ENCODE results near the gene RAVER2.

RAVER2 gene

GRCh38 chr1:64846573-64847430 lies 101.9 kb downstream of the RAVER2 start:
- DNase-seq (ENCODE audit: low spot score) (no peak), FAIRE-seq (no peak)

- no peak for FAIRE-seq
Observed at GRCh38 chr1:64847666-64848065, 102.8 kb downstream of the RAVER2 start.

GRCh38 chr1:64848136-64848535 lies 103.3 kb downstream of the RAVER2 start:
- DNase-seq (ENCODE audit: low spot score) (no peak), FAIRE-seq (no peak)

More at GRCh38 chr1:64847666-64848065, 102.8 kb downstream of the RAVER2 start:
- DNase-seq (ENCODE audit: low spot score) = no peak

DNA sequence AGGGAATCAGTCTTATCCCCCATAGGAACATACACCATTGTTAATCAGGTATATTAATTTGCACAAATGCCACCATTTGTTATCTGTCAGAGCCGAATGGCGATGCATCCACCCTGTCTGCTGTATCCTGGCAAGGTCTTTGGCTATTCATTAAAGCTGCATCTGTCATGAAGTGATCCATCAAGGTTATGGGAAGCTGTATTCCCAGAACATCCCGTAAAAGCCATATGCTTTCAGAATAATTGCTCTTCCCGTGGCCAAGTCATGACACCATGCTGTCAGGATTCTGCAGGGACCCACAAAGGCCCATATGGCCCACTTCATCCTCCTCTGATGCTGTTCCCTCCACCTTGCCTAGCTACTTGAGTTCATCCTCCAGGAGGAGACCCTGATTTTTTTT lies 103.9 kb downstream of the RAVER2 start:
- no peak for FAIRE-seq
- no peak for DNase-seq (ENCODE audit: low spot score)

DNA sequence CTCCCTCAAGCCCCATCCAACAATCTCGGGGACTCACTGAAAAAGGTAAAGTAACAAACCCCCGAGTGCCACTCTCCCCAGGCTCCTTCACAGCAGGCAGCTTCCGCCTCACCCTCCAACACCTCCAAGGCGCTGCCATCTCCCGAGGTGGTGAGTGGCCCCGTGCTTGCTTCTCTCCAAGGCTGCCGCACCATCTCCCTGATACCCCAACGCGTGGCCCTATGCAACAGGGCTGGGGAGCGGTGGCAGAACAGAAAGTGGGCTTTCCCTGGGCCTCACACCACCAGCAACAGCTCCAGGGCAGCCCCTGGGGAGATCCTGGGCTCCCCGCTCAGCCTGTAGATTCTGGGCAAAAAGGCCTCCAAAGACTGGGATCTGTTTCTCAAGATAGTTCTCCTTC lies 105.1 kb downstream of the RAVER2 start:
- FAIRE-seq = no peak

DNA sequence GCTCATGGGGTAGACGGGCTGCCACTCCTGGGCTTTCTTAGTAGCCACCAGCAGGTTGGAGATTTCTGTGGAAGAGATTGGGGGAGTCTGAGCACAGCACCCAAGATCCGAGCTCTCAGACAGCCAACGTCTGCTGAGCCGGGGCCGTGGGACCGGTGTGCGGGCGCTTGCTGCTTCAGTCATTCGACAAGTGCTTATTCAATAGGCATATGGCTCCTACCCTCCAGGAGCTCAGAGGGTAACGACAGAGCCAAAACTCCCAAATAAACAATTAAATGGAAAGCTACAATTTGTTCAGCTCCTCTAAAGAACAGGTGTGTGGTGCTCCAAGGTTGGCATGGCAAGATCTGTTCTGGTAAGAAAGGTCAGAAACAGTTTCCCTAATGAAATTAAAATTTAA lies 106.0 kb downstream of the RAVER2 start:
- FAIRE-seq (no peak), DNase-seq (ENCODE audit: low spot score) (no peak)

More for the DNA sequence above, 105.1 kb downstream of the RAVER2 start:
- no peak for DNase-seq (ENCODE audit: low spot score)

DNA sequence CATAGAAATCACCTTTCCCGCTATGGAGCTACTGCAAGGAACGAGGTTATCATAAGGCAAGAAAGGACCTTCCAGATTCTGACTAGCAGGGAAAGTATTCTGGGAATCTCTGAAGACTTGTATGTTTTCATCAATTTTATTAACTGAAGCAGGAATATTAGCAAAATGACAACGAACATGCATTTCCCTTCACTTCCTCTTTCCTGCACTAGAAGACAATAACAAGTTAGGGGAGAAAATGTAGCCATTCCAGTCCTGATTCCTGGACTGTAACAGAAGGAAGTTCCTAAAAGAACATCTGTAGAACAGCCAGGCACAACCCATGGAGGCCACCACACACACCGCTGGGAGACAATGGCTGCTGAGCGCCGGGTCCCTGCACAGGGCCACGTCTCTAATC lies 106.8 kb downstream of the RAVER2 start:
- FAIRE-seq (no peak), DNase-seq (ENCODE audit: low spot score) (no peak)

DNA sequence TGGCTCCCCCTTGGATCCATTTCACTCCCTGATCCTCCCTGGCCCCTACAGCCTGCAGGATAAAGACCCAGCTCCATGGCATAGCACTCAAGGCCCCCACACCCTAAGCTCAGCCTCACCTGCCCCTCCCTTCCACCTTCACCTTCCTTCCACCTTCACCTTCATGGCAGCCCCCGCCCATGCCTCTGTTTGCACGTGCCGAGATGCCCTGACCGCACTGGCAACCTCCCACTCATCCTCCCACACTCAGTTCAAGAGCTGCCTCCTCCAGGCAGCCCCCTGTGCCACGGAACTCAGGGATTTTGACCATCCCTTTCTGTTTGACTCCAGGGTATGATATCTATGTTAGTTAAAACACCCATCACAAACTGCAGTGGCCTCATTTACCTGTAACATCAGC lies 109.8 kb downstream of the RAVER2 start:
- DNase-seq (ENCODE audit: low spot score) (no peak), FAIRE-seq (no peak)

- DNase-seq (ENCODE audit: low spot score) (no peak), FAIRE-seq (no peak)
Observed at GRCh38 chr1:64855557-64855956, 110.7 kb downstream of the RAVER2 start.

GRCh38 chr1:64856553-64856952 lies 111.7 kb downstream of the RAVER2 start:
- no peak for FAIRE-seq
- no peak for DNase-seq (ENCODE audit: low spot score)

DNA sequence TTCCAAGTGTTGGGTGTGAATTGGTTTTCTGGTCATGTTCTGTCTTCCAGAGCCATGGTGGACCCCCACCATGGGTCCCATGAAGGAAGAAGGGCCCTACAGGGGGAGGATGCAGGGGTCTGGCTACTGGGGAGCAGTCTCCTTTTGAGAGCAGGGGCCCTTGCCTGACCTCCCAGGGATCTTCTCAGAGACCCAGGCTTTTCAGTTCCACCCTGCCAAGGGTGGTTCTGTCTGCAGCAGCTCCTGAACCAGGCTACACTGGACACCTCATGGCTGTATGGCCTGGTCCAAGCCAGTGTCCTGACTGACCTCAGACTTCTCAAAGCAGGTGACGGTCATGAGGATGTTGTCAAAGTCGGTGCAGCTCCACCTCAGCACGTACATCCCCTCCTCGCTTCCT lies 112.5 kb downstream of the RAVER2 start:
- DNase-seq (ENCODE audit: low spot score) = no peak
- no peak for FAIRE-seq

DNA sequence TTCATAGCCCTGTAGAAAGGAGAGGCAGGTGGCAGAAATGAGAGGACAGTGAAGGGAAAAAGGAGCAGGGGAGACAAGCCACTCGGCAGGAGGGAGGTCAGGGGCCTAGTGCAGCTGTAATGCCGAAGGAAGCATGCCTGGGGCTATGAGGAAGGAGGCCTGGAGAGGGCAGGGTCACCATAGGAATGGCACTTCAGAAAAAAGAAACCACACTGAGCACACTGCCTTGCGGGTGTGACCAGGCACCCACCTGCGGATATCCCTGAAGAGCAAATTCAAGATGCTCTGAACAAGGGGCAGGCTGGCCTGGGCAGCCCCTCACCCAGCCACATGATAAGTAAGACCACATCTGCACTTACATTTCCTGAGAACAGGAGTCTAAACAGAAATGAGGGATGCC lies 116.7 kb downstream of the RAVER2 start:
- FAIRE-seq (no peak), DNase-seq (ENCODE audit: low spot score) (no peak)

DNA sequence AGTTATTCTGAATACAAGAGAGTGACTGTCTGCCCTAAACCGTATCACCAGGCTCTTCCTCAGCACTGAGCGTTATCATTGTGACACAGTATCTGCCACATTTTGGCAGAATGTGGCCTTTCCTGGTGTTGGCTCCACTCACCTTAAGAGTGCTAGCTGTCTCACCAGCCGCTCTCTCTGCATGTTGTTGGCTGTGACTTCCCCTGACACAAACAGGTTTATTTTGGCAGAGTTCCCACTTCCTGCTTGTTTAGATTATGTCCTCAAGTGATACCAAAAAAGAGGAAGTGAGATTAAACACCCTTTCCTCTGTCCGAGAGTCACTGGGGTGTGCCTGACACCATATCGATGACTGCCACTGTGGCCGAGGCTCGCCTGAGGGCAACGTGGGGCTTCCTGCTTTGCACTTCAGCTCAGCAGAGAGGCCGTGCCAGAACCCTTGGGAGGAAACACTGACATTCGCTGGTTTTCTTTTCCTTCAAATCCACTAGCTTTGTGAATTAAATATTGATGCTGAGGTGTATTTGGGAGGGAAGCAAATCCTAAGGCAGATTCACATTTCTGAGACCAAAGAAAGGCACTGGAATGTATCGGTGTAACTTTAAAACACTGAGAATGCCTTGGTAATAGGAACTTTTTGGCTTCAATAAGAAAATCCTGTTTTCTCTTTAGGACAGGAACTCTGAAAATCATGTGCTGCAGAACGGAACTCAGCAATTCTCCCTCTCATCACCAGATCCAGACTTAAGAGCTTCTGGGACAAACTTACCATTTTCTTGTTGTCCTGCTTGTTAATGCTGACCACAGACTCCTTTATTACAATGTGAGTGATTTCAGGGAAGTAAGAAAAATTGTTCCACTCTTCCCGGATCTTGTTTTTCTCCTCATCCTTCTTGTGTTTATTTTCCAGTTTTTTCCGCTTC lies 119.4 kb downstream of the RAVER2 start:
- no peak for DNase-seq (ENCODE audit: low spot score)
- no peak for FAIRE-seq

DNA sequence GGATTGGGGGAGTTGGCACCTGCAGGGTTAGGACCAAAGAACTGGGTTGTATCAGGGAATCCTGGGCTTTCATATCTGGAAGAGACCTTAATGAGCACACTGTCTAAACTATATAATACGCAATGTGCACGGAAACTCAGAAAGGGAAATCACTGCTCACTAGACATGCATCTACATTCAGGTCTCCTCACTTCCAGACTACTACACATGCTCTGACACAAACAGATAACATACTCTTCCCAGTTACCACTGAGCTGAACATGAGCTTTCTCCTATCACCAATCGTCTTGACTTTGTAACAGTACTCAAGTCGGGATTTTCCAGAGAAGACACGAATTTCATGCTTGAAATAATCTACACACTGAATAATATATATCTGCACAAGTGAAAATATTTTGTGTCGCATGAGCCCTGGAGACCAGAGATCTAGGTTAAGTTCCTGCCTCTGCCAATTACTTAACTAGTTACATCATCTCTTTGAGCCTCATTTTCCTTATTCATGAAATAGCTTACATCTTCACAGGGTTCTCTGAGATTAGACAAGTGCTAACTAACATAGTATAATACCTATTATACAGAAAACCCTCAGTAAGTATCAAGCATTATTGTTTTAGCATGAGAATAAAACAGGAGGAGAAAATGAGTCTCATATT lies 120.4 kb downstream of the RAVER2 start:
- FAIRE-seq = no peak

DNA sequence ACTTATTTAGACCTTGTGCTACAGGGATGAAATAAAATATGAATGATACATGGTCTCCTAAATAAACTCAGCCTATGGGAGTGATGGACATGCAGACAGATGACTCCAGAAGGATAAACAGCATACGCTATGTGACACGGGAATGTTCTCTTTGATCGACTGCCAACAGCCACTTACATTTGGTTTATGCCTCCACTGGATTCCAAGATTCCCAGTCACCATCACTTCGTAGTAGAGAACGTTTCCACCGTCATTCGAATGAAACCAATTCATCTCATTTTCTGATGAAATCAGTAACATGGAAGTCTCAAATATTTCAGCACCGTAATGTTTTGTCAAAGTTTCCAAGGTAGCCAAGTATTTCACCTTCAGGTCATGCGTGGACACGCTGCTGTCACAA lies 121.8 kb downstream of the RAVER2 start:
- FAIRE-seq = no peak
- DNase-seq (ENCODE audit: low spot score) = no peak

More for the DNA sequence above, 120.4 kb downstream of the RAVER2 start:
- DNase-seq (ENCODE audit: low spot score) = no peak

- no peak for FAIRE-seq
- no peak for DNase-seq (ENCODE audit: low spot score)
Observed at GRCh38 chr1:64867266-64867665, 122.4 kb downstream of the RAVER2 start.

GRCh38 chr1:64871256-64871655 lies 126.4 kb downstream of the RAVER2 start:
- DNase-seq (ENCODE audit: low spot score) = no peak
- FAIRE-seq = no peak

- DNase-seq (ENCODE audit: low spot score) (no peak), FAIRE-seq (no peak)
Observed at GRCh38 chr1:64872067-64872466, 127.2 kb downstream of the RAVER2 start.

DNA sequence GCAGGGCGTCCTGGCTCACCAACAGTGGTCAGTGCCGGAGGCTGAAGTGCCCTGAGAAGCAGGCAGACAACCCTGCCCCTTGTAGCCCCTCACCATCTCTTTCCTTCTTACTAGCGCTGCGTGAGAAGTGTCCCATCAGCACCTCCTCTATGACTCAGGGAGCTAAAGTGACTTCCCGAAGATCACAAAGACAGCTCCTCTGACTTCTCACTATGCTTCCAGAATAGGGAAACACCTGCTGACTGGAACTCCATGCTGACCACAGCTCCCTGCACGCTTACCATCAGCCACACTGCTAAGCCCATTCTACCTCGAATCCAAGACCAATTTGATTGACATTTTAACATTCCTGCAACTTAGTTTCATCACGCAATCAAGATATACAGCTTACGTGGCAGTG lies 128.7 kb downstream of the RAVER2 start:
- FAIRE-seq (no peak), DNase-seq (ENCODE audit: low spot score) (no peak)

DNA sequence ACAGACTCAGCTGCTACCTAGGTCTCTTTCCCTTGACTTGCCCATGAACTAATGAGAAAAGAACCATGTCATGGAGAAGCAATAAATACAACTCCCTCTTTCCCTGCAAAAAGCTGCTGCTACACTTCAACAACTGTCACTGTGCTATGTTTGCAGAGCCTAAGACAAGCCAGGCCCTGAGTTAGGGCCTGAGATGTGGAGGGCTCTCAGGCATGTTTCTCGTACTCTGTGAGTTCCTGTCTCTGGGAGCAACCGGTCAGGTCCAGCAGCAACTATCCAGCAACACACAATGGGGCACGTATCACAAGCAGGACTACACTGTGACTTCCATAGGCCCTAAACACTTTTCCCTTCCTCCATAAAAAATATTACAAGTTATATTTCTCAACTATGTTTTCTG lies 129.8 kb downstream of the RAVER2 start:
- DNase-seq (ENCODE audit: low spot score) (no peak), FAIRE-seq (no peak)

- FAIRE-seq (no peak), DNase-seq (ENCODE audit: low spot score) (no peak)
Observed at GRCh38 chr1:64875101-64875500, 130.2 kb downstream of the RAVER2 start.

GRCh38 chr1:64875606-64876005 lies 130.7 kb downstream of the RAVER2 start:
- FAIRE-seq (no peak), DNase-seq (ENCODE audit: low spot score) (no peak)
